Cardiac muscle cell (in vitro differentiated cells and primary cell): Measurements from ENCODE around the gene MTMR6. TPM values are rescaled to one million over a fixed set of nuclear protein-coding genes. Genes with fewer than 3 reads are reported as not detected.

Experiments
- DNase-seq, 2 donors: peaks; one replicate each; pipeline versions ENCODE4 v3.0.0 to v3.0.0-alpha.2; 2010 to 2017; ENCODE audit warnings: low read depth in 1 of 2, low spot score in 1 of 2
- H3K27ac ChIP-seq: fragments of 200-600 bp; sonication (generic); 2 replicates; pipeline ENCODE4 v1.5.1; 2016
- H3K27me3 ChIP-seq: fragments of 200-600 bp; sonication (generic); 2 replicates; pipeline ENCODE4 v1.6.0; 2016; ENCODE audit warnings: control low read depth
- H3K36me3 ChIP-seq: fragments of 200-600 bp; sonication (generic); 2 replicates; pipeline ENCODE4 v1.5.1; 2016; ENCODE audit warnings: control low read depth
- H3K4me1 ChIP-seq: fragments of 200-600 bp; sonication (generic); 2 replicates; pipeline ENCODE4 v1.8.1; 2017; ENCODE audit warnings: low read depth, mild to moderate bottlenecking, mixed run types
- H3K4me3 ChIP-seq: fragments of 200-600 bp; sonication (generic); 2 replicates; pipeline ENCODE4 v1.5.1; 2016; ENCODE audit warnings: mild to moderate bottlenecking
- H3K9me3 ChIP-seq: fragments of 200-600 bp; sonication (generic); 2 replicates; pipeline ENCODE4 v1.5.1; 2017; ENCODE audit warnings: low read depth, mild to moderate bottlenecking, control low read depth
- CTCF ChIP-seq: IDR thresholded peaks from 2 replicates; pipeline ENCODE4 v1.5.1; 2012; ENCODE audit warnings: low read depth, mild to moderate bottlenecking, low read length
- polyA plus RNA-seq: library from polyadenylated mRNA; unstranded; fragments of >200 nt; fragmentation: Nextera tagmentation; extraction: Ambion mirVana; gene quantifications from 2 replicates; pipeline ENCODE4 v1.2.1, GENCODE V29; 2016
- total RNA-seq: library from RNA; depleted of rRNA; stranded (reverse); fragments of >200 nt; gene quantifications from 2 replicates; pipeline ENCODE4 v1.2.3, GENCODE V29; 2016

The MTMR6 gene
- total and polyA plus RNA-seq, 2 experiments from 2014 or later: 7.8 to 12.0 TPM

- H3K27me3 ChIP-seq: no peaks in the 10 kb centered on the region
Observed at GRCh38 chr13:25231517-25231916, 55.8 kb downstream of the MTMR6 start.

GRCh38 chr13:25227690-25228089 lies 59.6 kb downstream of the MTMR6 start:
- no peak for DNase-seq
- no peak overlapping the region for H3K4me3 ChIP-seq
- TF ChIP-seq CTCF: no peak
- no peaks in the 10 kb centered on the region for H3K27me3 ChIP-seq
- H3K36me3 ChIP-seq: no peaks in the 10 kb centered on the region
- no peaks in the 10 kb centered on the region for H3K4me1 ChIP-seq
- H3K27ac ChIP-seq: no peak overlapping the region
- no peaks in the 10 kb centered on the region for H3K9me3 ChIP-seq

More at GRCh38 chr13:25231517-25231916, 55.8 kb downstream of the MTMR6 start:
- H3K4me1 ChIP-seq: no peaks in the 10 kb centered on the region
- H3K4me3 ChIP-seq: no peak overlapping the region
- no peaks in the 10 kb centered on the region for H3K9me3 ChIP-seq
- no peak overlapping the region for H3K27ac ChIP-seq
- TF ChIP-seq CTCF: no peak
- DNase-seq: no peak
- H3K36me3 ChIP-seq: no peaks in the 10 kb centered on the region

GRCh38 chr13:25225970-25226369 lies 61.3 kb downstream of the MTMR6 start:
- Histone ChIP-seq H3K4me3 (no peak overlapping the region), H3K9me3 (no peaks in the 10 kb centered on the region), H3K27me3 (no peaks in the 10 kb centered on the region), H3K27ac (no peak overlapping the region), H3K36me3 (no peaks in the 10 kb centered on the region), H3K4me1 (no peaks in the 10 kb centered on the region)
- no peak for TF ChIP-seq CTCF
- no peak for DNase-seq

DNA sequence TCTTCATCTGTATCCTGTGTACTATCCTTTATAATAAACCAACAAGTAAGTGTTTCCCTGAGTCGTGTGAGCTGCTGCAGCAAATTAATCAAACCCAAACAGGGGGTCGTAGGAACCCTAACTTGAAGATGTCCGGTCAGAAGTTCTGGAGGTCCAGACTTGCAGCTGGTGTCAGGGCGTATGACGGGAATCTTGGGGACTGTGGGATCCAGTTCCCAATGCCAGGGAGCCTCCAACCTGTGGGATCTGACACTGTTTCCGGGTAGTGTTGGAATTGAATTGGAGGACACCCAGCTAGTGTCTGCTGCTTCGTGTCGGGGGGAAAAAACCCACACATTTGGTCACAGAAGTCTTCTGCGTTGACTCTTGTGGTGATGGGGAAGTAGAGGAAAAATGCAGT lies 63.1 kb downstream of the MTMR6 start:
- no peak for DNase-seq
- Histone ChIP-seq H3K9me3 (no peaks in the 10 kb centered on the region), H3K27me3 (no peaks in the 10 kb centered on the region), H3K4me1 (no peaks in the 10 kb centered on the region), H3K27ac (no peak overlapping the region), H3K4me3 (no peak overlapping the region), H3K36me3 (no peaks in the 10 kb centered on the region)
- no peak for TF ChIP-seq CTCF

DNA sequence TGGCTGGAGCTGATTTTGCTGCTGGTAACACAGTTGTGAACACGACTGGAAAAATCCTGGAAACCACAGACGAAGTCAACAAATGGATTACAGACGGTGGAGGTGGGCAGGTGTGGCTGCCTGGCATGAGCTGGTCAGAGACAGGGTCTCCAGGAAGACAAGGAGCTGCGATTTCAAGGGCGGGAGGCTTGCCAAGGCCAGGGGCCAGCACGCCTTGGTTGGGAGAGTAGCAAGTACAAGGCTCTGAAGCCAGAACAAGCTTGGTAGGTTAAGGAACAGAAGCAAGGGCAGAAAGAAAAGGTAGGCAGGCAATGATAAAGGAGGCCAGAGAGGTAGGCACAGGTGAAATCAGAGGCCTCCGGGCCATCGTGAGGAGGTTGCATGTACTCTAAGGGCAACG lies 64.5 kb downstream of the MTMR6 start:
- Histone ChIP-seq H3K27ac (no peak overlapping the region), H3K4me3 (no peak overlapping the region), H3K36me3 (no peaks in the 10 kb centered on the region), H3K4me1 (no peaks in the 10 kb centered on the region), H3K27me3 (no peaks in the 10 kb centered on the region), H3K9me3 (no peaks in the 10 kb centered on the region)
- DNase-seq: no peak
- no peak for TF ChIP-seq CTCF

DNA sequence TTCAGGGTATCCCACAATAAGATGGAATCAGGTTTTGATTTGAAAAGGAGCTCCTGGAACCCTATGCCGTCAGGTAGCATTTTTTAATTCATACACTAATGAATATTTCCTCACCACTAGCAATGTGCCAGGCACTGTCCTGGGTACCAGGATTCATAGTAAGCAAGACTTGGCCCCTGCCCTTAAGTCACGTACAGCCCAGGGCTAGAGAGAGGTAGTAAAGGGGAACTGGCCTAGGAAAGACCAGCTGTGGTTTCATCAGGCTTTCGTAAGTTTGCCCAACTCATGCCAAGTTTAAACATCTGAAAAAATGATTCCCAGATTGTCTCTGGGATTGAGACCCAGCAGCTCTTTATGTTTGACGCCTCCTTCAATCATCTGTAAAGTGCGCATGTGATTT lies 69.3 kb downstream of the MTMR6 start:
- H3K27ac ChIP-seq: no peak overlapping the region
- no peaks in the 10 kb centered on the region for H3K36me3 ChIP-seq
- no peaks in the 10 kb centered on the region for H3K9me3 ChIP-seq
- H3K4me3 ChIP-seq: no peak overlapping the region
- H3K27me3 ChIP-seq: no peaks in the 10 kb centered on the region
- TF ChIP-seq CTCF: no peak
- H3K4me1 ChIP-seq: no peaks in the 10 kb centered on the region
- no peak for DNase-seq
